GM18511 (cell line): Measurements from ENCODE around the gene PRKN.

Experiments used
- ATAC-seq: cut with Tn5 transposase; IDR thresholded peaks from one replicate; pipeline ENCODE4 v1.9.1; 2021; ENCODE audit warnings: mild to moderate bottlenecking, moderate library complexity; ENCODE audit not compliant: unreplicated experiment

PRKN gene

DNA sequence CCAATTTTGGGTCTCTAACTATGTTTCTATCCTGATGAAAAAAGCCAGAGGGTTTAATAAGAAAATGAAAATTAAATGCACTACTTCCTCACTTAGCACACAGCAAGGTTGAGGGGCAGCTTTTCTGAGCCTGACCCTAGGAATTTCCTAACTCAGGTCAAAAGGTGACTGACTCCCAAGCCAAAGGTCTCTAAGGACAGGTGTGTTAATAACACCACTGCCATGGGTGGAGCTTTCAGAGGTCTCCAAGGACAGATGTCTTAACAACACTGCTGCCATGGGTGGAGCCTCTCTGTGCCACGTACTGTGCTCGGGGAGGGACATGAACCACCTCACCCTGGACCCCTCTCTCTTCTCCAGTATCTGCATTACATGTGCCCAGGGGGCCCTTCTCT, 339.2 kb downstream of the PRKN start:
- ATAC-seq: no peak

DNA sequence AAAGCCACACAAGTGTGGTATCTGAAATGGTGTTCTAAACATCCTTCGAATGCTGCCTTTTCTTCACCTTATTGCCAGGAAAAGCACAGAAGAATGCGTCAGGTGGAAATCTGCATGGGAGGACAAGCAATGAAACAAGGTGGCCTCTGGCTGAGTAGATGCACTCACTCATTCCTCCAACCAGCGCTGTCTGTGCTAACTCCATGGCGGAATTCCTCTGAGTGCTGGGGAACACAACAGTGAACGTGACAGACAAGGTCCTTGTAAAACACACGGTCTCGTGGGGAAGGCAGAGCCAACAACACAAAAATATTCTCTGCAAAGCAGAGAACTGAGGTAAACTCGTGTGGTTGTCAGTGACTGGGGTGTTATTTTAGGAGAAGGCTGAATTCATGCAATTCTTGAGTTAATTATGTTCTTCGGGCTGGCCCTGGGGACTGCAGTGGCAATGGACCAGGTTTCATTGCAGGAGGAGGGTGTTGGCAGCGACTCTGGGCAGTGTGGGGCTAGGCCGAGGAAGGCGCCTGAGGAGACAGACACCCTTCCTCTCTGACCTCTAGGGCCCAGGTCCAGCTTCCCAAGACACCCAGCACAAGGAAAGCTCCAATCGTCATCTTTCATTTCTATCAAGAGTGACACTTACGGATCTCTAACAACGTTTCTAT, 339.7 kb downstream of the PRKN start:
- no peak for ATAC-seq

DNA sequence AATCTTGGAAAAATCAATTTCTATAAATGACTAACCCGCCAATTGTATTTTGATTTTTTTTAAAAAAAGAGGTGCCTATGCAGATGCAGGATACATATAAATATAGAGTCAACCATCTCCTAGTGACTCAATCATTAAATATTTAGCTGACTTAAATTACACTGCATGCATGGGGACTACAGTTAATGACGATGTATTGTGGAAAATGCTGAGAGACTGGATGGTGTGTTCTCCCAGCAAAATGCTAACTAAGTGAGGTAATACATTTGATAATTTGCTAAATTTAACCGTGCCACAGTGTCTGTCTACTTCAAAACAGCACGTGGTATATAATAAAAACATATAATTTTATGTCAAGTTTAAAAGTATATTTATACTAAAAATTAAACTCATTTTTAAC, 341.6 kb downstream of the PRKN start:
- no peak for ATAC-seq

DNA sequence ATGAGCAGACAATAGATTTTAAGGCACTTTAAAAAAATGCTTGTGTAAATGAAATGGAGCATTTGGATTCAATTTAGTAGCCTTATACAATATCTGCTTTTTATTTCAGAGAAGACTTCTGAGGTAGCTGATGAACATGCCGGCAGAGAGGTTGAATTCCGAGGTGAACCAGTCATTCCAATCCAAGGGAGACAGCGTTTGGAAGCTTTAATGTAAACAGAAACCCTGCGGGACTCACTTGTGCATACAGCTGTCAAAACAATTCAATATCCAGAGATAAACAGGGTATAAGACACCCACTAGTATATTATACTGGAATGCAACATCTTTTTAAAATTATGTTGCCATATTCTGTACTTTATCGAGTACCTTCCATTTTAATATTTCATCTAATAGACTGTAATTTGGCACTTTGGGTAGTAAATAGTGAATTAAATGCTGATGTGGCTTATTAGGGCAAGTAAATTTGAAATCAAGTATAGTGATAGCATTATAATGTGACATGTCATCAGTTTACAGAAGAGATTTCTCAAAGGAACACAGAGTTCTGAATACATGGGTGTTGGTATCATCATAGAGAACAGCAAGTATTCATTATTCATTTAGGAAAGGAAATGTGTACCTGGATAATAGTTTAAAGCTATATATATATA, 347.7 kb downstream of the PRKN start:
- no peak for ATAC-seq

DNA sequence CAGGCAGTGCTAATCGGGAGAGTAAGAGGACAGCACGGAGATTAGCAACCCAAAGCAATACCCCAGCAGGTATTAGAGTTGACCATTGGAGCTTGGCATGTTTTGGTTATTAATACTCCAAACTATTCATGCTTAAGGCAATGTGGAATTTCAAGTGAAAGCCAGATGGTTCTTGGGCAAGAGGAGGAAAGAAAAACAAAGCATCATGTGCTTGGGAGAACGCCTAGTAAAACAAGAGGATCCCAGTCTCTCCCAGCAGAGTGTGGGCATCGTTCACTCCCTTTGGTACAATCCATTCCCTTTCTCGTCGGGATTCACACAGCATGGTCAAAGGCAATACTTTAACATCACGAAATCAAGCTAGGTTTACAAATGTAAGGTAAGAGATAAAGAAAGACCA, 349.8 kb downstream of the PRKN start:
- ATAC-seq: no peak

DNA sequence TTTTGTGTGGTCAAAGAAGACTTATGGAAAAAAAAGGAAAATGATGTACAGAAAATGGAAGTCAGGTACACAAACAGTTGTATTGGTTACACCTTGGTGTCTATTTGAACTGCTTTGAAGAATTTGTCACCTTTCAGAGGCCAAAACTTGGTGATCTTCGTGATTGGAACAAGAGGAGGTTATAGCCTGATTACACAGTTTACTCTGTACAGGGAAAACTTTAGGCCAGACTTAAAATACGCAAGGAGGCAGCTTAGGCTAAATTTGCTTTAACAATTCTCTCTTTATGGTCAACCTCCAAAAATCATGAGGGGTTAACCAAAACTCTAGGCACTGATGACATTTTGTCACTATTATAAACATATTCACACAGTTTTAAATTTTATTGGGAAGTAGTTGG, 353.7 kb downstream of the PRKN start:
- no peak for ATAC-seq

DNA sequence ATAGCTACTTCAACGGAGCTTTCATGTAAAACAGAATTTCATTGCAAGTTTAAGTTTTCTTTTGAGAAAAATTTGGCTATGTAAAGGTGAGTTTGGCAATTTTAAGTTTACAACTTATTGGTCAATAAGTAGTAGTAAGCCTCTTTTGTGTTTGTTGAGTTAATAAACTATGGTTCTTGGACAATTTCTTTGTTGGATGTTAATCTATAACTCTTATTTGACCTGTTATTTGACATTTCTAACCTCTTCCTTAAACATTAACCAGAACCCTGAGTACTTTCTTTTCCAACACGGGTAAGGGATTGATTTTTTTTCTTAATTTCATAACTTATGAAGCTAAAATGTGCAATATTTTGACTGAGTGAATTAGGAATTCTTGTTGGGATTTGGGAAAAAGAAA, 354.4 kb downstream of the PRKN start:
- ATAC-seq: no peak

DNA sequence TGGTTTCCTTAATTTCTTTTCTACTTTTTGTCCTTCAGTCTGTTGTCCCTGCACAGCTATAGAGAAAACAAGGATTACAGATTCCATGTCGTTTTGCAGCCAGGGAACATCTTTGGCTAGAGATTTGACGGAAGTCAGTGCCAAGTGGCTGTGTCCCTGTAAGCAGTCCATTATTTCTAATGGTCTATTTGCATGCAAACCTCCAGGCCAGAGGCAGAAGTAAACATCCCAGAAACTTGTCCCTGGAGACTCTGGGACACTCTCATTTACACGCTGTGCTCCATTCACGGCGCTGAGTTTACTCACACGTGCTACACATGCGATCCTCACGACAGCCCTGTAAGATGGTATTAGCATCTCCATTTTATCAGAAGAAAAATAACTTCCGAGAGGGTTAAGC, 355.5 kb downstream of the PRKN start:
- ATAC-seq: no peak

- no peak for ATAC-seq
Observed at GRCh38 chr6:162371121-162371520, 356.4 kb downstream of the PRKN start.

- ATAC-seq: no peak
Observed at GRCh38 chr6:162369091-162369490, 358.5 kb downstream of the PRKN start.

DNA sequence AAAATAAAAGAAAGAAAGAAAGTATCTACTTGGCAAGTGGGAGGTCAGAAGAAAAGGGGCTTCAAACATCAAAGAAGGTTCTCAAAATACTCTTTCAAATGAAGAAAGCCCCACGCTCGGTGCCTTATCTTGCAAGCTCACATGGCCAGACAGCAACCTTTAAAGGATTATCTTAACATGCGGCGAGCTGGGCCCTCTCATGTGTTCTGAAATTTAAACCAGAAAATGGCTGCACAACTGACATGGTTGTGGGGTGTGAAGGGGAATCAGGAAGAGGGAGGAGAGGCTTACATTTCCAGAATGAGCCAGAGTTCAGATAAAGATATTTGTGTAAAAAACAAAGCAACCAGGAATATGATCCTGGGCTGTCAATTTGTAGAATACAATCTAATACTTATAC, 363.1 kb downstream of the PRKN start:
- no peak for ATAC-seq

DNA sequence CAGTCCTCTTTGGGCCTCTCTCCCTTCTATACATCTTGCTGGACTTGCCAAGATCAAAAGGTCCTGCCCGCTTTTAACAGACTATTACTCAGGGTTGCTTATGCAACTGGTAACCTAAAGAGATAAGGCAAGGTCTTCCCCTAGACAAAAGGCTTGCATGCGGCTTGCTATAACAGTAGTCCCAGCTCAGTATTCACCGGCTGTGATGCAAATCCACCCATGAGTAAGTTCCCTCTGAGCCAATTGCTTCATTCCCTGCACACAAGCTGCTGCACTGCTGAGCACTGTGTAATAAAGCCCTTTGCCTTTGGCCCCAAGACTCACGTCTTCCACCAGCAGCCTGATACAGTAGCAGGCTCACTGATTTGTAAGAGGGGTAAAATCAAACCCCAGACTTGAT, 363.8 kb downstream of the PRKN start:
- ATAC-seq: no peak

DNA sequence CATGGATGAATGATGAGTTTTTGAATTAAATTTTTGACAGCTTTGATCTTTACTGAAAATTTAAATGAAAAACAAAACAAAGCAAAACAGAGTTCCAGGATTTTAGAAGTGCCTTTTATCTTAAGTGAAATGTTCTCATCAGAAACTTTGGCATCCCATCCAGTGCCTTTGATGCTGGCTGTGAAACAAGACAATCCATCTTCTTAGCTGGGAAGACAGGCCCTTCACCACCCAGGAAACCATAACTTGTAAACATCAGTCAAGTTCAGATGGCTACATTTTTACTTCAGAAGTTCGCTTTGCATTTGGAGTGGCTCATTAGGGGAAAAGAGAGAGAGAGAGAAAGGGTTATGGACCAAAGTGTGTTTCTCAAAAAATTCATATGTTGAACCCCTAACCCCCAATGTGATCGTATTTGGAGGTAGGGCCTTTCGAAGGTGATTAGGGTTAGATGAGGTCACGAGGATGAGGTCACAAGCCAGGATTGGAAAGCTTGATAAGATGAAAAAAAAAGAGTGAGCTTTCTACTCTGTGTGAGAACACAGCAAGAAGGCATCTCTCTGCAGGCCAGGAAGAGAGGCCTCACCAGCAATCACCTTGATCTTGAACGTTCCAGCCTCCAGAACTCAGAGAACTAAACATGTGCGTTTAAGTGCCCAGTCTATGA, 366.5 kb downstream of the PRKN start:
- no peak for ATAC-seq

DNA sequence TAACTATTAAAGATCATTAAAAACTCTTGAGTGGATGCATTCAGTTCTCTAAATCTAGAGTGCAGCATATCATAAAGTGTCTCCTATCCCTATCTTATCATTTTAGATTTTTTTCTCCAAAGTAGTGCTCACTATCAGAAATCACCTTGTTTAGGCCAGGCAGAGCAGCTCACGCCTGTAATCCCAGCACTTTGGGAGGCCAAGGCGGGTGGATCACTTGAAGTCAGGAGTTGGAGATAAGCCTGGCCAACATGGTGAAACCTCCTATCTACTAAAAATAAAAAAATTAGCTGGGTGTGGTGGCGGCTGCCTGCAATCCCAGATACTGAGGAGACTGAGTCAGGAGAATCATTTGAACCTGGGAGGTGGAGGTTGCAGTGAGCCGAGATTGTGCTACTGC, 368.9 kb downstream of the PRKN start:
- no peak for ATAC-seq

- no peak for ATAC-seq
Observed at GRCh38 chr6:162345051-162345511, 382.5 kb downstream of the PRKN start.

DNA sequence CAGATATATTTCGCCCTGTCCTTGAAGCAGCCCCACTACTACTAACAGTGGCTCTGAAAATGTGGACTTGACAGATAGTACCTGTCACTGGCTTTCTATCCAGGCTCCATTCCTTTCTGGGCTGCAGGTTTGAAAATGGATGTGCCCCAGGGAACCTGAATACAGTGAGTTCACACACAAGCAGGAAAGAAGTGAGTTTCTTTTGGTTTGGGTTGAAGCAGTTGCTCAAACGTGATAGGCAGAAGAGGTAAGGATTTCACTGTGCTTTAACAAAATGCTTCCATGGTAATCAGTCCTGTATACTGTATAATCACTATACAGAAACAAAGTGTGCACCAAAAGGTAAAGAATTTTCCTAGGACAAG, 382.9 kb downstream of the PRKN start:
- ATAC-seq: no peak

GRCh38 chr6:162343936-162344645, 383.5 kb downstream of the PRKN start:
- ATAC-seq: no peak

- no peak for ATAC-seq
Observed at GRCh38 chr6:162343198-162343935, 384.2 kb downstream of the PRKN start.

DNA sequence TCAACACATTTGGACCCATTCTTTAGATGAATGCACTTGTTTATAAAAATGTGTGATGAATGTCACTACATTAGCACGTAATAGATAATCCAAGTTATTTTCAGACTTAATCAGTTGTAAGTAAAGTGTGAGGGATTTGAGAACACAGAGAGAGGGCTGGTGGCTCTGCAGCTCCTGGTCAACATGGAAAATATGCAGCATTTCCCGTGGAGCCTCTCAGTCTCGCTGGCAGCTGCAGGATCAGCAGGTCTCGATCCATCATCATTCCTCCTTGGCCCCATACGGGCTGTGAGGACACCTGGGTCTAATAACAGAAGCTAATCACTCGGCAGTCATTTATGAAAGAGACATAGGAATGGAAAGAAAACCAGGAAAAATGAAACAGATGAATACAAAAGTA, 390.2 kb downstream of the PRKN start:
- no peak for ATAC-seq

GRCh38 chr6:162336359-162336758, 391.2 kb downstream of the PRKN start:
- ATAC-seq: no peak

GRCh38 chr6:162332365-162332764, 395.2 kb downstream of the PRKN start:
- ATAC-seq: no peak
